GM12873 (cell line): ENCODE measurements around the gene UQCRC1.

Experiments used
- CTCF ChIP-seq: IDR thresholded peaks from 2 replicates; pipeline ENCODE4 v1.5.1; 2012; ENCODE audit warnings: low read depth, mild to moderate bottlenecking, moderate library complexity, low read length, control low read depth; ENCODE audit not compliant: insufficient read depth; ENCODE audit errors: missing control alignments

The UQCRC1 gene

GRCh38 chr3:48601622-48601994 lies 7.8 kb downstream of the UQCRC1 start:
- no peak for TF ChIP-seq CTCF

DNA sequence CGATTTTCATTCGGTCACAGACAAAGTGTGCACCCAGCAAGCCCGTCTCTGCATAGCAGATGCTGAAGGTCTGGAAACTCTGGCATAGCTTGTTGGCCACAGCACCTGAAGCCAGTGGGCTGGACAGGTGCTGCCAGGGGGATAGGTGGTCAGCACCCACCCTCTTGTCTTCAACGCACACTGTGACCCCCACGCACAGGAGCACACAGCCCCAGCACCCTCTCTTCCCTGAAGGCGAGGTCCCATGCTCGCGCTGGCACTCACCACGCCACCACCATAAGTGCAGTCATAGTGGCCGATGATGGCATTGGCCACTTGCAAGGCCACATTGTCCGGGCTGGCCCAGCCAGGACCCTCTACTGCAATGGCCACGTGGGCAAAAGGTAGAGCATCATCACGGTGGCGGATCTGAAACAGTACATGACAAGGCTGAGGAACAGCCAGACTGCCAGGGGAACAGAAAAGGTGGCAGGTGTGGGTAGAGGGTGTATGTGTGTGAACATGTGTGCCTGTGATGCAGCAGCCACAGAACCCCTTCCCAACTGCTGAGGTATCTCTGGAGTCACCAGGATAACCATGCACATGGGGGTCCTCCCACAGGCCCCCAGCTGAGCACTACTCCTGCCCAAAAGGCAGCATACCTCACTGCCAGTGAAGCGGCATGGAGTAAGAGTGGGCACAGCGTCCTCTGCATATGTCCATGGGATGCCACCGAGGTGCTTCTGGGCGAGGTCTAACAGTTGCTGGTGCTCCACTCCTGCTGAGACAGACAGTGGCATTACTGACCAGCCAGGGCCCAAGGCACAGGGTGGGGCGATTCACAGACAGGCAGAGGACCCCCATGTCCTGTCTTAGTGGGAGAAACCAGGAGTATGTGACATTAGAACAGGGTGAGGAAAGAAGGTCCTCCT lies 8.5 kb downstream of the UQCRC1 start:
- TF ChIP-seq CTCF: no peak

GRCh38 chr3:48599509-48600285 lies 9.7 kb downstream of the UQCRC1 start:
- no peak for TF ChIP-seq CTCF

DNA sequence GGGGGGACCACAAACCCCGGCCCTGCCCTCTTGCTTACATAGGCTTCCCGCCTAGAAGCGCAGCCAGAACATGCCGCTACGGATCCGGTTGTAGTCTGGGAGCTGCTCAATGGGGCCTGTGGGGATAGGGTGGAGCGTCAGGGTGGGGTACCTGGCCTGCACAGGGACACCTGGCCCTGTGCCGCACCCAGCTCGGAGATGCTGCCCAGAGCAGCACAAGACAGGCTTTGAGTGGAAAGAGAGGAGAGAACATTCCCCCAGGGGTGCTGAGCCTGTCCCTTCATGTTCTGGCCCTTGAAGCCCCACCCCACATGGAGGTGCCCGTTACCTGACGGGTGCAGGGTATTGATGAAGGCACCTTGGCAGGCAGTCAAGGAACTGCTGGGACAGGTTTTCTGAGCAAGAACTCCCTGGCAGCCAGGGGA lies 10.4 kb downstream of the UQCRC1 start:
- TF ChIP-seq CTCF: no peak

- no peak for TF ChIP-seq CTCF
Observed at GRCh38 chr3:48598323-48599076, 10.9 kb downstream of the UQCRC1 start.

- TF ChIP-seq CTCF: no peak
Observed at GRCh38 chr3:48597408-48597800, 12.0 kb downstream of the UQCRC1 start.
